OCI-LY1 (cell line): Measurements from ENCODE around the gene ARL11.

ENCODE experiments used
- H2AFZ ChIP-seq: fragments of 200-600 bp; sonication (generic), shearing (Covaris generic); 2 replicates; pipeline ENCODE4 v1.6.0; 2014; ENCODE audit warnings: antibody characterized with exemption, mild to moderate bottlenecking, low read length
- H3F3A ChIP-seq: fragments of 200-600 bp; sonication (generic), shearing (Covaris generic); 2 replicates; pipeline ENCODE4 v1.6.0; 2014; ENCODE audit warnings: mild to moderate bottlenecking, antibody characterized with exemption, low read length, moderate library complexity; ENCODE audit not compliant: insufficient read depth
- H3K27ac ChIP-seq: fragments of 200-600 bp; sonication (generic); 2 replicates; pipeline ENCODE4 v1.5.1; 2014; ENCODE audit warnings: low read length, mixed run types, mild to moderate bottlenecking, low read depth; ENCODE audit not compliant: poor library complexity, severe bottlenecking
- H3K27me3 ChIP-seq: fragments of 200-600 bp; sonication (generic); 2 replicates; pipeline ENCODE4 v1.6.0; 2014; ENCODE audit warnings: antibody characterized with exemption, mild to moderate bottlenecking, low read length, moderate library complexity; ENCODE audit not compliant: insufficient read depth
- H3K36me3 ChIP-seq: fragments of 200-600 bp; sonication (generic); 2 replicates; pipeline ENCODE4 v1.6.1; 2014; ENCODE audit warnings: mild to moderate bottlenecking, antibody characterized with exemption, low read length, moderate library complexity, mixed read lengths; ENCODE audit not compliant: insufficient read depth
- H3K4me1 ChIP-seq: fragments of 200-600 bp; sonication (generic); 2 replicates; pipeline ENCODE4 v1.5.1; 2014; ENCODE audit warnings: mild to moderate bottlenecking, low read length, moderate library complexity; ENCODE audit not compliant: insufficient read depth, severe bottlenecking
- H3K4me2 ChIP-seq: fragments of 200-600 bp; sonication (generic), shearing (Covaris generic); 2 replicates; pipeline ENCODE4 v1.6.1; 2014; ENCODE audit warnings: low read length
- H3K4me3 ChIP-seq: fragments of 200-600 bp; sonication (generic); 2 replicates; pipeline ENCODE4 v1.5.1; 2014; ENCODE audit warnings: low read length, low read depth, mild to moderate bottlenecking, mixed read lengths; ENCODE audit not compliant: poor library complexity, severe bottlenecking
- H3K79me2 ChIP-seq: fragments of 200-600 bp; shearing (Covaris generic); 2 replicates; pipeline ENCODE4 v1.6.1; 2016; ENCODE audit warnings: mixed run types, low read length, mixed read lengths; ENCODE audit not compliant: insufficient read depth
- H3K9ac ChIP-seq: fragments of 200-600 bp; sonication (generic), shearing (Covaris generic); 2 replicates; pipeline ENCODE4 v1.6.1; 2014; ENCODE audit warnings: mild to moderate bottlenecking, low read length, mixed read lengths
- H3K9me2 ChIP-seq: fragments of 200-600 bp; sonication (generic), shearing (Covaris generic); 2 replicates; pipeline ENCODE4 v1.6.1; 2014; ENCODE audit warnings: low read depth, mild to moderate bottlenecking, low read length, mixed read lengths
- H3K9me3 ChIP-seq: fragments of 200-600 bp; shearing (Covaris generic); 2 replicates; pipeline ENCODE4 v1.6.1; 2014; ENCODE audit warnings: low read length, mixed read lengths
- H4K20me1 ChIP-seq: fragments of 200-600 bp; sonication (generic), shearing (Covaris generic); 2 replicates; pipeline ENCODE4 v1.6.0; 2016; ENCODE audit warnings: mild to moderate bottlenecking, low read length; ENCODE audit not compliant: insufficient read depth
- EZH2 ChIP-seq: fragments of 200-600 bp; sonication (generic), shearing (Covaris generic); IDR thresholded peaks from 2 replicates; pipeline ENCODE4 v1.8.0; 2017; ENCODE audit warnings: borderline replicate concordance, mixed run types, mild to moderate bottlenecking, antibody characterized with exemption, low read length, moderate library complexity, mixed read lengths
- TF ChIP-seq, protein P1 (sequence below): fragments of 200-600 bp; sonication (generic), shearing (Covaris generic); IDR thresholded peaks from 2 replicates; pipeline ENCODE4 v1.5.1; 2017; ENCODE audit warnings: mild to moderate bottlenecking, antibody characterized with exemption, low read length, moderate library complexity, mixed read lengths

Gene ARL11

DNA sequence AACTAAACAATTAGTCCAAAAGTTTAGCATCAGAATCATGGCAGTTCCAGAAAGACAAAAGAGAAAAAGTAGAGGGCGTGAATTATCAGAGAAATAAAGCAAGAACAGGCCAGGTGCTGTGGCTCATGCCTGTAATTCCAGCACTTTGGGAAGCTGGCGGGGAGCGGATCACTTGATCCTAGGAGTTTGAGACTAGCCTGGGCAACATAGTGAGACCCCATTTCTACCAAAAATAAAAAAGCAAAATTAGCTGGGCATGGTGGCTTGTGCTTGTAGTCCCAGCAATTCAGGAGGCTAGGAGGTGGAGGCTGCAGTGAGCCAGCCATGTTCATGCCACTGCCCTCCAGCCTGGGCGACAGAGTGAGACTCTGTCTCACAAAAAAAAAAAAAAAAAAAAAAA, 18.4 kb downstream of the ARL11 start:
- Histone ChIP-seq H3K4me2 (no peak overlapping the region), H3K9me2 (no peaks in the 10 kb centered on the region), H3K4me3 (no peak overlapping the region), H3K36me3 (0 out of 2 replicates have a peak, but pooled peaks cover under 1% of the 10 kb centered on the region), H3K27me3 (no peaks in the 10 kb centered on the region), H3K9ac (no peak overlapping the region), H3K79me2 (no peaks in the 10 kb centered on the region), H2AFZ (no peak overlapping the region), H3F3A (no peaks in the 10 kb centered on the region), H3K9me3 (no peaks in the 10 kb centered on the region), H3K27ac (no peak overlapping the region), H4K20me1 (no peaks in the 10 kb centered on the region), H3K4me1 (peaks cover 14% of the 10 kb centered on the region)
- TF ChIP-seq, protein P1, sequence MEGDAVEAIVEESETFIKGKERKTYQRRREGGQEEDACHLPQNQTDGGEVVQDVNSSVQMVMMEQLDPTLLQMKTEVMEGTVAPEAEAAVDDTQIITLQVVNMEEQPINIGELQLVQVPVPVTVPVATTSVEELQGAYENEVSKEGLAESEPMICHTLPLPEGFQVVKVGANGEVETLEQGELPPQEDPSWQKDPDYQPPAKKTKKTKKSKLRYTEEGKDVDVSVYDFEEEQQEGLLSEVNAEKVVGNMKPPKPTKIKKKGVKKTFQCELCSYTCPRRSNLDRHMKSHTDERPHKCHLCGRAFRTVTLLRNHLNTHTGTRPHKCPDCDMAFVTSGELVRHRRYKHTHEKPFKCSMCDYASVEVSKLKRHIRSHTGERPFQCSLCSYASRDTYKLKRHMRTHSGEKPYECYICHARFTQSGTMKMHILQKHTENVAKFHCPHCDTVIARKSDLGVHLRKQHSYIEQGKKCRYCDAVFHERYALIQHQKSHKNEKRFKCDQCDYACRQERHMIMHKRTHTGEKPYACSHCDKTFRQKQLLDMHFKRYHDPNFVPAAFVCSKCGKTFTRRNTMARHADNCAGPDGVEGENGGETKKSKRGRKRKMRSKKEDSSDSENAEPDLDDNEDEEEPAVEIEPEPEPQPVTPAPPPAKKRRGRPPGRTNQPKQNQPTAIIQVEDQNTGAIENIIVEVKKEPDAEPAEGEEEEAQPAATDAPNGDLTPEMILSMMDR = no peak
- no peak for TF ChIP-seq EZH2

DNA sequence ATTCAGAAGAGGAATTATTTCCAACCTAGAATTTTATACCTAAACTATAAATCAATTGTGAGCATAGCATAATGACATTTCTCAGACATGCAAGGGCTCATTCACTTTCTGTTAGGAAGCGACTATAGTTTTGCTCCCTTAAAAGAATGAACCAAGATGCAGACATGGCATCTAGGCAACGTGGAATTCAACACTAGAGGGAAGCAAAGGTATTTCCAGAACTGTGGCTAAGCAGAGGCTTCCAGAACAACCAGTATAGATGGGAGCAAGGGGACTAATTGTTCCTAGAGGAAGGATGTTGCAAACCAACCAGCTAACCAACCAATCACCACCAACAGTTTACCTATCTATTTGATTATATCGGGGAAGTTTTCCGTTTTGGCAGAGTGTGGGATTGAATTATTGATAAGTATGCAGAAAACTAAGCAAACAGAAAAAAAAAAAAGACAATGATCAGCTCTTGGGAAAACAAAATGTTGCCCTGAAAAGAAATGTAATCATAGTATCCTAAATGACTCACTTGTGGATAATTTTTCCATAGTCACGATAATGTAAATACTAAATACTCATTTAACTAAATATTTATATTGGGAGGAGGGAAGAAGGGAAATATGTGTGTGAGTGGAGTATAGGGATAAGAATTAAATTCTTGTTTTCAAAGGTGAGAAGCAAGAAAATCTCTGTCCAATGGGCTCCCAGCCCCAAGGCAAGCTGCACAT, 21.1 kb downstream of the ARL11 start:
- TF ChIP-seq, protein P1 = no peak
- TF ChIP-seq EZH2 = no peak
- Histone ChIP-seq H2AFZ (no peak overlapping the region), H3K4me1 (no peaks in the 10 kb centered on the region), H3K9me3 (no peaks in the 10 kb centered on the region), H3K9ac (no peak overlapping the region), H4K20me1 (no peaks in the 10 kb centered on the region), H3F3A (no peaks in the 10 kb centered on the region), H3K79me2 (no peaks in the 10 kb centered on the region), H3K4me2 (no peak overlapping the region), H3K9me2 (no peaks in the 10 kb centered on the region), H3K27me3 (no peaks in the 10 kb centered on the region), H3K4me3 (no peak overlapping the region), H3K36me3 (no peaks in the 10 kb centered on the region), H3K27ac (no peak overlapping the region)

DNA sequence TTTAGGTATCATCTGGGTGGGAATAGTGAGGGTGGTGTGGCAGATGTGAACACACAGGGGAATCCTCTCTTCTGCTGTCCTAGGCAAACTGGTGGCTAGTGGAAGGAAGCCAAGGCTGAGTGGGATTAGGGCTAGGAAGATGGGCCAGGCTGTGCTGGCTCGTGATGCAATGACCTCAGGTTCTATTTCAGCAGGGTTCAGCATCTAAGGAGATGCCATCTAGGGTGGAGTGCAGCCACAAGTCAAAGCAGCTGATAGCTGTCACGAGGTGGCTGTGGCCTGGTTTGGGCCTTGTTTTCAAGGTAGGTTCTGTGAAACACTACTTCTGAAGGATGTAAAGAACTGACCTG, 21.6 kb downstream of the ARL11 start:
- no peak overlapping the region for H3K4me2 ChIP-seq
- no peaks in the 10 kb centered on the region for H3K27me3 ChIP-seq

More for the DNA sequence above, 21.6 kb downstream of the ARL11 start:
- H3F3A ChIP-seq = no peaks in the 10 kb centered on the region
- H3K9me2 ChIP-seq = no peaks in the 10 kb centered on the region
- H3K27ac ChIP-seq = no peak overlapping the region
- H3K9ac ChIP-seq = no peak overlapping the region
- H3K36me3 ChIP-seq = no peaks in the 10 kb centered on the region
- no peaks in the 10 kb centered on the region for H3K4me1 ChIP-seq
- no peak overlapping the region for H2AFZ ChIP-seq
- no peaks in the 10 kb centered on the region for H3K9me3 ChIP-seq
- no peak overlapping the region for H3K4me3 ChIP-seq
- H4K20me1 ChIP-seq = no peaks in the 10 kb centered on the region
- TF ChIP-seq, protein P1 = no peak
- no peak for TF ChIP-seq EZH2
- no peaks in the 10 kb centered on the region for H3K79me2 ChIP-seq
